ENCODE measurements around the gene NOTCH3.

- TF ChIP-seq POLR2AphosphoS5 (IDR thresholded peaks at IDR 0.05; ENCODE audit: borderline replicate concordance, low read depth, low read length): no peak
- TF ChIP-seq EZH2 (IDR thresholded peaks at IDR 0.05): no peak
These were observed 63.0 kb downstream of the NOTCH3 start for GRCh38 chr19:15137777-15138176.

All from SK-N-MC (cell line).